GM23248 (cell line): Measurements from ENCODE around the gene NEUROD2. TPM values are rescaled to one million over a fixed set of nuclear protein-coding genes. Genes with fewer than 3 reads are reported as not detected.
A peak's percentile ranks its signal among the peaks of the same experiment; 100 is the strongest.

Experiments
- DNase-seq: peaks from one replicate; pipeline ENCODE4 v3.0.0-alpha.2; 2015
- H2AFZ ChIP-seq: fragments of 200-600 bp; sonication (generic); 2 replicates; pipeline ENCODE4 v1.6.1; 2016; ENCODE audit warnings: antibody characterized with exemption
- H3F3A ChIP-seq: fragments of 200-600 bp; sonication (generic); 2 replicates; pipeline ENCODE4 v1.6.1; 2016; ENCODE audit warnings: mild to moderate bottlenecking, antibody characterized with exemption, mixed run types; ENCODE audit not compliant: insufficient read depth
- H3K27ac ChIP-seq: fragments of 200-600 bp; sonication (generic); 2 replicates; pipeline ENCODE4 v1.5.1; 2016; ENCODE audit warnings: mild to moderate bottlenecking
- H3K27me3 ChIP-seq: fragments of 200-600 bp; sonication (generic); replicated peaks from 2 replicates; pipeline ENCODE4 v1.6.1; 2016; ENCODE audit warnings: mild to moderate bottlenecking; ENCODE audit not compliant: insufficient read depth
- H3K36me3 ChIP-seq: fragments of 200-600 bp; sonication (generic); 2 replicates; pipeline ENCODE4 v1.6.1; 2016; ENCODE audit warnings: low read depth, mild to moderate bottlenecking
- H3K4me1 ChIP-seq: fragments of 200-600 bp; sonication (generic); 2 replicates; pipeline ENCODE4 v1.6.1; 2016; ENCODE audit warnings: mild to moderate bottlenecking; ENCODE audit not compliant: insufficient read depth
- H3K4me2 ChIP-seq: fragments of 200-600 bp; sonication (generic); one replicate; pipeline ENCODE4 v1.6.1; 2016; ENCODE audit warnings: mild to moderate bottlenecking; ENCODE audit not compliant: unreplicated experiment
- H3K4me3 ChIP-seq: fragments of 200-600 bp; sonication (generic); 2 replicates; pipeline ENCODE4 v1.5.1; 2016; ENCODE audit warnings: mild to moderate bottlenecking
- H3K79me2 ChIP-seq: fragments of 200-600 bp; sonication (generic); 2 replicates; pipeline ENCODE4 v1.6.1; 2016; ENCODE audit warnings: mild to moderate bottlenecking; ENCODE audit not compliant: insufficient read depth
- H3K9ac ChIP-seq: fragments of 200-600 bp; sonication (generic); 2 replicates; pipeline ENCODE4 v1.6.1; 2016; ENCODE audit warnings: mild to moderate bottlenecking
- H3K9me2 ChIP-seq: fragments of 200-600 bp; sonication (generic); 2 replicates; pipeline ENCODE4 v1.6.1; 2016; ENCODE audit warnings: mixed run types, mild to moderate bottlenecking, moderate library complexity; ENCODE audit not compliant: insufficient read depth
- H3K9me3 ChIP-seq: fragments of 200-600 bp; sonication (generic); one replicate; pipeline ENCODE4 v1.6.1; 2017; ENCODE audit warnings: low read depth
- H4K20me1 ChIP-seq: fragments of 200-600 bp; sonication (generic); 2 replicates; pipeline ENCODE4 v1.6.0; 2016; ENCODE audit not compliant: insufficient read depth
- EZH2 ChIP-seq: fragments of 200-600 bp; sonication (generic); IDR thresholded peaks from 2 replicates; pipeline ENCODE4 v1.6.1; 2018; ENCODE audit warnings: antibody characterized with exemption, mild to moderate bottlenecking; ENCODE audit not compliant: insufficient read depth, poor library complexity, severe bottlenecking
- EZH2phosphoT487 ChIP-seq: fragments of 200-600 bp; sonication (generic); IDR thresholded peaks from 2 replicates; pipeline ENCODE4 v1.6.1; 2018; ENCODE audit warnings: antibody characterized with exemption, moderate library complexity, mild to moderate bottlenecking, low read depth; ENCODE audit not compliant: insufficient read depth
- WGBS, 2 experiments: methylation state at CpG; one replicate each; pipeline ENCODE4 v1.1.6; 2015 to 2017; ENCODE audit warnings: low lambda C conversion rate in 2 of 2, low coverage in 1 of 2; ENCODE audit errors: missing lambda C conversion rate in 2 of 2; 5-methylcytosine and 5-hydroxymethylcytosine counted together
- in situ Hi-C: fragments of 300-500 bp; cut with MboI; formaldehyde crosslinking; loops from 2 replicates; pipeline ENCODE4 v1.15.0; 2020
- polyA plus RNA-seq: library from polyadenylated mRNA; unstranded; fragments of >200 nt; fragmentation: Nextera tagmentation; extraction: Ambion mirVana; gene quantifications from 2 replicates; pipeline ENCODE4 v1.2.1, GENCODE V29; 2016
- total RNA-seq: library from RNA; depleted of rRNA; stranded (reverse); fragments of >200 nt; shearing (Covaris generic); gene quantifications from 2 replicates; pipeline ENCODE4 v1.2.3, GENCODE V29; 2014

The NEUROD2 gene
- total and polyA plus RNA-seq, 2 experiments from 2014 or later: not detected

DNA sequence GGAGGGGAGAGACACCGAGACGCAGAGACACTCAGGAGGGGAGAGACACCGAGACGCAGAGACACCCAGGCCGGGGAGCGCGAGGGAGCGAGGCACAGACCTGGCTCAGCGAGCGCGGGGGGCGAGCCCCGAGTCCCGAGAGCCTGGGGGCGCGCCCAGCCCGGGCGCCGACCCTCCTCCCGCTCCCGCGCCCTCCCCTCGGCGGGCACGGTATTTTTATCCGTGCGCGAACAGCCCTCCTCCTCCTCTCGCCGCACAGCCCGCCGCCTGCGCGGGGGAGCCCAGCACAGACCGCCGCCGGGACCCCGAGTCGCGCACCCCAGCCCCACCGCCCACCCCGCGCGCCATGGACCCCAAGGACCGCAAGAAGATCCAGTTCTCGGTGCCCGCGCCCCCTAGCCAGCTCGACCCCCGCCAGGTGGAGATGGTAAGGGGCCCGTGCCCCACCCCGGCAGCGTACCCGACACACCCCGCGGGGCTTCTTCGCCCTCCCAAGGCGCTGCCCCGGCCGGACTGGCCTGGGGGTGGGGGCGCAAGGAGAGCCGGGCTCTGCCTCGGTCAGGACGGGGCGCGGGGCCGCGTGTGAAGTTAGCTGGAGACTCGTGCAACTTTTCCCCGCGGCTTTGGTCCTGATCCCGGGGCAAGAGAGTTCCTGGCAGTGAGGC, 19.5 kb upstream of the NEUROD2 start:
- Histone ChIP-seq H3K4me1 (no peaks in the 10 kb centered on the region), H3K9me2 (no peaks in the 10 kb centered on the region), H3F3A (peaks cover 5% of the 10 kb centered on the region; the same call in 1 of the 2 replicates), H4K20me1 (no peaks in the 10 kb centered on the region), H3K4me3 (peak overlapping the region; percentile 56), H3K27ac (no peak overlapping the region), H2AFZ (peak overlapping the region; percentile 38; the same call in 1 of the 2 replicates), H3K36me3 (no peaks in the 10 kb centered on the region), H3K79me2 (no peaks in the 10 kb centered on the region), H3K27me3 (peaks cover 44% of the 10 kb centered on the region), H3K4me2 (peak overlapping the region; percentile 72), H3K9ac (no peak overlapping the region), H3K9me3 (no peaks in the 10 kb centered on the region)
- in situ Hi-C loops: loop anchor here (10.0 kb wide), 1 partner anchor 128 kb away; no protein-coding TSS in a partner anchor
- TF ChIP-seq EZH2 (no peak), EZH2phosphoT487 (no peak)
- WGBS, 2 experiments: 1 to 10% methylated on average over 26 to 51 of the region's 72 CpGs
- DNase-seq: no peak

DNA sequence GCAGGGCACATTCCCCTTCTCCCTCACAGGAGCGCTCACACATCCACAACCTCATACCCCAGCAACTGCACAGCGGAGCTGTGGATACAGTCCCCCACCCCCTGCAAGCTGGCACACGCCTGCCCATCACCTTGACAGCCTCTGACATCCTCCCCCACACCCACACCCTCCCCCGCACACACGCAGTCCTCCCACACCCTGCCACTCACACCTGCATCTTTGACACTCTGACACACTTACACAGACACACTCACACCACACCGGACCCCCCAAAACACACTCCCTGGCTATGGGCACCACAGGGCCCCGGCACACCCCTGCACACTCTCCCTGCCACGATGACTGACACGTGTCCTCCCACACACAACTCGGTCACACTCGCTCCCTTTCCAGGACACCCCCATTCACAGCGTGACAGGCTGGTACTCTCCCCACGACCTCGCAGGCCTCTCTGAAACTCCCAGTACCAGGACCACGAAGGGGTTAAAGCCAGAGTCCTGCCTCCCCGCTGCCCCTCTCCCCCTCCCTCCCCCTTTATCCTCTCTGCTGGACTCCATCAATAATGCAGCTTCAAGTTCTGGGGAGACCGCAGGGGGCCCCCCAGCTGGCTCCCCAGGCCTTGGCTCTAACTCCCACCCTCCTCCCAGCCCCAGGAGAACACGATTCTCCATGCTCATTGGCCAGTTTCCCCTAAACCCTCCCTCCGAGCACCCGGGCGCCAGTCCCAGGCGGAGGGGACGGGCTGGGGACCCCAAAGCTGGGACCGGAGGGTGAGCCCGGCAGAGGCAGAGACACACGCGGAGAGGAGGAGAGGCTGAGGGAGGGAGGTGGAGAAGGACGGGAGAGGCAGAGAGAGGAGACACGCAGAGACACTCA, 18.7 kb upstream of the NEUROD2 start, which contains the start of gene PPP1R1B:
TSS of gene PPP1R1B (plus strand) at position 782 of the 876 bp plus-strand sequence. CDS start 441 bp downstream, outside the sequence.
- Histone ChIP-seq H3K27ac (no peak within 1 kb of the TSS), H4K20me1 (no peaks in the 10 kb centered on the region), H2AFZ (peak within 1 kb of the TSS; percentile 38; the same call in 1 of the 2 replicates), H3K4me2 (peak within 1 kb of the TSS; percentile 72), H3K36me3 (no peaks in the 10 kb centered on the region), H3K9me3 (no peaks in the 10 kb centered on the region), H3K4me1 (no peaks in the 10 kb centered on the region), H3K9ac (no peak within 1 kb of the TSS), H3K27me3 (peaks cover 40% of the 10 kb centered on the region), H3F3A (peaks cover 7% of the 10 kb centered on the region; the same call in 1 of the 2 replicates), H3K79me2 (no peaks in the 10 kb centered on the region), H3K9me2 (no peaks in the 10 kb centered on the region), H3K4me3 (peak within 1 kb of the TSS; percentile 56)
- peak; percentile 24 for DNase-seq
- TF ChIP-seq EZH2: peak; percentile 74
- 0 out of 2 replicates have a peak, but pooled peaks have one; percentile 20 for TF ChIP-seq EZH2phosphoT487
- 4 to 8% methylated on average over 22 to 29 of the region's 29 CpGs for WGBS, 2 experiments
- in situ Hi-C loops: loop anchor here (10.0 kb wide), 1 partner anchor 128 kb away; no protein-coding TSS in a partner anchor

DNA sequence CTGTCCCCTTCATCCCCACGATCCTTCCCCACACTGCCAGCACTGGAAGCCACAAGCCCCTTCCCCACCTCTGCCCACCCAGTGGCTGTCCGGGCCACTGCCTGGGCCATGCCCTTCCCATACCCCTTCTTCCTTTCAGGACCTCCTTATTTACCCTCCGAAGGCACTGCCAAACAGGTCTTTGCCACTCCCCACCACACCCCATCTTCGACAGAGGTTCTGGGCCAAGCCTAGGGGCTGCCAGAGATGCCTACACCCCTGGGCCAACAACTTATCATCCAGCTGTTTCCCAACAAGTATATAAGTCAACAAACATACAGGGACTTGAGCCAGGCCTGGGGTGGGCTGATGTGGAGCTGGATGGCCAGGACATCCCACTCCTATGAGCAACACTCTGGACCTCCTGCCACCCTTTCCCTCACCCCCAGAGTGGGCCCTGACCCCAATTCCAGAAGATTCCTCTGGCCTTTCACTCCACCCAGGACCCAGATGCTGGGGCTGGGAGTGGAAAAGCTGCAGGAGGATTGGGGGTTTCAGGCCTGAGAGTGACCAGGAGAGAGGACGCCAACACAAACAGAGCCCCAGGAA, 17.6 kb upstream of the NEUROD2 start:
- Histone ChIP-seq H3K27me3 (peaks cover 40% of the 10 kb centered on the region), H3K4me2 (no peak overlapping the region), H3K27ac (no peak overlapping the region), H2AFZ (no peak overlapping the region), H3K4me3 (no peak overlapping the region), H4K20me1 (no peaks in the 10 kb centered on the region), H3K9me3 (no peaks in the 10 kb centered on the region), H3K9me2 (no peaks in the 10 kb centered on the region), H3K9ac (no peak overlapping the region), H3F3A (peaks cover 7% of the 10 kb centered on the region; the same call in 1 of the 2 replicates), H3K36me3 (no peaks in the 10 kb centered on the region), H3K79me2 (no peaks in the 10 kb centered on the region), H3K4me1 (no peaks in the 10 kb centered on the region)
- in situ Hi-C loops: loop anchor here (10.0 kb wide), 1 partner anchor 130 kb away; no protein-coding TSS in a partner anchor
- DNase-seq: no peak
- 47 to 57% methylated on average over 4 of the region's 5 CpGs for WGBS, 2 experiments
- TF ChIP-seq EZH2 (no peak), EZH2phosphoT487 (no peak)

DNA sequence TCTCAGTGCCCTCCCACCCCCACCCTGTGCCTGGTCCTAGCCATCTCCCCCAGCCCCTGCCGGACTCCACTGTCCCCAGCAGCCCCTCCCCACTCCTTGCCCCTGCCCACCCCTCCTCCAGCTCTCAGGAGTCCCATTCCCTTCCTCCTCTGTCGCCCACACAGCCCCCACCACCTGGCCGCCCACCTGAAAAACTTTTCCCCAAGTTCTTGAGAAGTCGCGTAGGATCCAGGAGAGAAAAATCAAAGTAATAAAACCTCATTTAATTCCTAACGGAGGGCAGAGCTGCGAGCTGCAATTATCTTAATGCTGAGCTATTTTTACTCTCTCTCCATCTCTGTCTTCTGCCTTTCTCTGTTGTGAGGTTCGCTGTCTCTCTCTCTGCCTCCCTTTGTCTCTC, 16.6 kb upstream of the NEUROD2 start:
- no peaks in the 10 kb centered on the region for H3K4me1 ChIP-seq
- no peak overlapping the region for H2AFZ ChIP-seq
- WGBS, 2 experiments: 50 to 56% methylated on average over 8 of the region's 8 CpGs
- H3K4me3 ChIP-seq: no peak overlapping the region
- H3F3A ChIP-seq: peaks cover 7% of the 10 kb centered on the region; the same call in 1 of the 2 replicates
- H3K36me3 ChIP-seq: no peaks in the 10 kb centered on the region
- TF ChIP-seq EZH2phosphoT487: no peak
- no peak for TF ChIP-seq EZH2
- H3K9ac ChIP-seq: no peak overlapping the region
- H3K27me3 ChIP-seq: peaks cover 34% of the 10 kb centered on the region
- no peaks in the 10 kb centered on the region for H3K9me3 ChIP-seq
- no peak overlapping the region for H3K4me2 ChIP-seq
- H3K79me2 ChIP-seq: no peaks in the 10 kb centered on the region
- DNase-seq: no peak
- in situ Hi-C loops: loop anchor here (10.0 kb wide), 1 partner anchor 130 kb away; no protein-coding TSS in a partner anchor
- H4K20me1 ChIP-seq: no peaks in the 10 kb centered on the region
- H3K9me2 ChIP-seq: no peaks in the 10 kb centered on the region
- H3K27ac ChIP-seq: no peak overlapping the region
